HCT116 (cell line): Measurements from ENCODE around the gene SPATA1.

Source experiments
- ELF1 ChIP-seq: IDR thresholded peaks from 2 replicates; pipeline ENCODE4 v1.6.1; 2012; ENCODE audit warnings: low read depth, borderline replicate concordance
- EZH2 ChIP-seq: fragments of 200-600 bp; sonication (generic); IDR thresholded peaks from 2 replicates; pipeline ENCODE4 v1.6.1; 2017; ENCODE audit warnings: antibody characterized with exemption, mixed run types
- EZH2phosphoT487 ChIP-seq: fragments of 200-600 bp; IDR thresholded peaks from 2 replicates; pipeline ENCODE4 v1.6.1; 2018; ENCODE audit warnings: antibody characterized with exemption, borderline replicate concordance
- MAX ChIP-seq: IDR thresholded peaks from 2 replicates; pipeline ENCODE4 v1.6.1; 2012
- POLR2AphosphoS5 ChIP-seq: IDR thresholded peaks from 2 replicates; pipeline ENCODE4 v1.6.1; 2011; ENCODE audit warnings: mild to moderate bottlenecking, low read depth, low read length, moderate library complexity
- RAD21 ChIP-seq: IDR thresholded peaks from 2 replicates; pipeline ENCODE4 v1.6.1; 2012; ENCODE audit warnings: low read depth, mild to moderate bottlenecking
- SP1 ChIP-seq: IDR thresholded peaks from 2 replicates; pipeline ENCODE4 v1.6.1; 2012; ENCODE audit warnings: low read depth
- SRF ChIP-seq: IDR thresholded peaks from 2 replicates; pipeline ENCODE4 v1.6.1; 2012; ENCODE audit warnings: low read depth
- YY1 ChIP-seq: IDR thresholded peaks from 2 replicates; pipeline ENCODE4 v1.6.1; 2011; ENCODE audit warnings: low read length, low read depth, moderate library complexity, mild to moderate bottlenecking; ENCODE audit not compliant: insufficient replicate concordance; ENCODE audit errors: extremely low read depth
- ZNF274 ChIP-seq: fragments of 200-500 bp; sonication (Bioruptor generic); IDR thresholded peaks from 2 replicates; pipeline ENCODE4 v1.6.1; 2014; ENCODE audit warnings: mild to moderate bottlenecking, low read depth, low read length, inconsistent platforms
- TF ChIP-seq, protein P1 (sequence below), 3 experiments: fragments of 200-600 bp in 1 of 3; sonication (generic) in 1 of 3; IDR thresholded peaks in 2 of 3; conservative IDR thresholded peaks in 1 of 3; 2 replicates each; pipeline ENCODE4 v1.5.1; 2012 to 2017; ENCODE audit warnings: low read depth in 2 of 3, low read length in 2 of 3, antibody characterized with exemption in 1 of 3, borderline replicate concordance in 1 of 3, control low read depth in 1 of 3, mild to moderate bottlenecking in 1 of 3, mixed read lengths in 1 of 3, mixed run types in 1 of 3, moderate library complexity in 1 of 3; ENCODE audit not compliant: insufficient read depth in 1 of 3
- TF ChIP-seq, protein P2 (sequence below): IDR thresholded peaks from 2 replicates; pipeline ENCODE4 v1.6.1; 2012; ENCODE audit warnings: low read depth

GRCh38 chr1:84538599-84538998 is 32.4 kb downstream of the SPATA1 start:
- TF ChIP-seq EZH2 (no peak), RAD21 (no peak), SRF (no peak), YY1 (no peak), EZH2phosphoT487 (no peak), ZNF274 (no peak), POLR2AphosphoS5 (no peak), SP1 (no peak), MAX (no peak), ELF1 (no peak)
- TF ChIP-seq, protein P1, sequence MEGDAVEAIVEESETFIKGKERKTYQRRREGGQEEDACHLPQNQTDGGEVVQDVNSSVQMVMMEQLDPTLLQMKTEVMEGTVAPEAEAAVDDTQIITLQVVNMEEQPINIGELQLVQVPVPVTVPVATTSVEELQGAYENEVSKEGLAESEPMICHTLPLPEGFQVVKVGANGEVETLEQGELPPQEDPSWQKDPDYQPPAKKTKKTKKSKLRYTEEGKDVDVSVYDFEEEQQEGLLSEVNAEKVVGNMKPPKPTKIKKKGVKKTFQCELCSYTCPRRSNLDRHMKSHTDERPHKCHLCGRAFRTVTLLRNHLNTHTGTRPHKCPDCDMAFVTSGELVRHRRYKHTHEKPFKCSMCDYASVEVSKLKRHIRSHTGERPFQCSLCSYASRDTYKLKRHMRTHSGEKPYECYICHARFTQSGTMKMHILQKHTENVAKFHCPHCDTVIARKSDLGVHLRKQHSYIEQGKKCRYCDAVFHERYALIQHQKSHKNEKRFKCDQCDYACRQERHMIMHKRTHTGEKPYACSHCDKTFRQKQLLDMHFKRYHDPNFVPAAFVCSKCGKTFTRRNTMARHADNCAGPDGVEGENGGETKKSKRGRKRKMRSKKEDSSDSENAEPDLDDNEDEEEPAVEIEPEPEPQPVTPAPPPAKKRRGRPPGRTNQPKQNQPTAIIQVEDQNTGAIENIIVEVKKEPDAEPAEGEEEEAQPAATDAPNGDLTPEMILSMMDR (IDR thresholded peaks at IDR 0.05 in 2 of 3, conservative IDR thresholded peaks at IDR 0.05 in 1 of 3; ENCODE audit: borderline replicate concordance in 1 of 3, insufficient read depth in 1 of 3, low read depth in 2 of 3, low read length in 2 of 3), result no peak
- TF ChIP-seq, protein P2, sequence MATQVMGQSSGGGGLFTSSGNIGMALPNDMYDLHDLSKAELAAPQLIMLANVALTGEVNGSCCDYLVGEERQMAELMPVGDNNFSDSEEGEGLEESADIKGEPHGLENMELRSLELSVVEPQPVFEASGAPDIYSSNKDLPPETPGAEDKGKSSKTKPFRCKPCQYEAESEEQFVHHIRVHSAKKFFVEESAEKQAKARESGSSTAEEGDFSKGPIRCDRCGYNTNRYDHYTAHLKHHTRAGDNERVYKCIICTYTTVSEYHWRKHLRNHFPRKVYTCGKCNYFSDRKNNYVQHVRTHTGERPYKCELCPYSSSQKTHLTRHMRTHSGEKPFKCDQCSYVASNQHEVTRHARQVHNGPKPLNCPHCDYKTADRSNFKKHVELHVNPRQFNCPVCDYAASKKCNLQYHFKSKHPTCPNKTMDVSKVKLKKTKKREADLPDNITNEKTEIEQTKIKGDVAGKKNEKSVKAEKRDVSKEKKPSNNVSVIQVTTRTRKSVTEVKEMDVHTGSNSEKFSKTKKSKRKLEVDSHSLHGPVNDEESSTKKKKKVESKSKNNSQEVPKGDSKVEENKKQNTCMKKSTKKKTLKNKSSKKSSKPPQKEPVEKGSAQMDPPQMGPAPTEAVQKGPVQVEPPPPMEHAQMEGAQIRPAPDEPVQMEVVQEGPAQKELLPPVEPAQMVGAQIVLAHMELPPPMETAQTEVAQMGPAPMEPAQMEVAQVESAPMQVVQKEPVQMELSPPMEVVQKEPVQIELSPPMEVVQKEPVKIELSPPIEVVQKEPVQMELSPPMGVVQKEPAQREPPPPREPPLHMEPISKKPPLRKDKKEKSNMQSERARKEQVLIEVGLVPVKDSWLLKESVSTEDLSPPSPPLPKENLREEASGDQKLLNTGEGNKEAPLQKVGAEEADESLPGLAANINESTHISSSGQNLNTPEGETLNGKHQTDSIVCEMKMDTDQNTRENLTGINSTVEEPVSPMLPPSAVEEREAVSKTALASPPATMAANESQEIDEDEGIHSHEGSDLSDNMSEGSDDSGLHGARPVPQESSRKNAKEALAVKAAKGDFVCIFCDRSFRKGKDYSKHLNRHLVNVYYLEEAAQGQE, result no peak
